ENCODE results near the gene CNTLN.
"Not testable (repeated sequence)": the region's sequence is repeated elsewhere in the genome, so short reads cannot be mapped to it uniquely, and the experiment has no call there.

Gene CNTLN

GRCh38 chr9:17339156-17339555 lies 204.3 kb downstream of the CNTLN start:
- Histone ChIP-seq H3K4me3 (replicated peaks; ENCODE audit: low read depth, low read length) (no peak overlapping the region), H3K27me3 (replicated peaks; ENCODE audit: control insufficient read depth, insufficient read depth, low read length) (no peaks in the 10 kb centered on the region), H3K36me3 (ENCODE audit: control insufficient read depth, insufficient read depth, low read length) (no peaks in the 10 kb centered on the region)
- no peak for TF ChIP-seq CTCF (IDR thresholded peaks at IDR 0.05; ENCODE audit: insufficient read depth, low read length, poor library complexity, severe bottlenecking)
- DNase-seq (ENCODE audit: extremely low read depth, insufficient read length) = no peak

GRCh38 chr9:17342696-17343095 lies 207.9 kb downstream of the CNTLN start:
- no peak for DNase-seq (ENCODE audit: extremely low read depth, insufficient read length)
- TF ChIP-seq CTCF (IDR thresholded peaks at IDR 0.05; ENCODE audit: insufficient read depth, low read length, poor library complexity, severe bottlenecking) = no peak
- H3K36me3 ChIP-seq (ENCODE audit: control insufficient read depth, insufficient read depth, low read length) = no peaks in the 10 kb centered on the region
- no peaks in the 10 kb centered on the region for H3K27me3 ChIP-seq (replicated peaks; ENCODE audit: control insufficient read depth, insufficient read depth, low read length)
- H3K4me3 ChIP-seq (replicated peaks; ENCODE audit: low read depth, low read length) = no peak overlapping the region

- no peak for TF ChIP-seq CTCF (IDR thresholded peaks at IDR 0.05; ENCODE audit: insufficient read depth, low read length, poor library complexity, severe bottlenecking)
- H3K36me3 ChIP-seq (ENCODE audit: control insufficient read depth, insufficient read depth, low read length) = no peaks in the 10 kb centered on the region
- H3K4me3 ChIP-seq (replicated peaks; ENCODE audit: low read depth, low read length) = no peak overlapping the region
- H3K27me3 ChIP-seq (replicated peaks; ENCODE audit: control insufficient read depth, insufficient read depth, low read length) = no peaks in the 10 kb centered on the region
- DNase-seq (ENCODE audit: extremely low read depth, insufficient read length) = no peak
These were observed 215.0 kb downstream of the CNTLN start for GRCh38 chr9:17349831-17350230.

GRCh38 chr9:17354006-17354405 lies 219.2 kb downstream of the CNTLN start:
- not testable (repeated sequence) for DNase-seq (ENCODE audit: extremely low read depth, insufficient read length); H3K4me3 ChIP-seq (replicated peaks; ENCODE audit: low read depth, low read length); H3K27me3 ChIP-seq (replicated peaks; ENCODE audit: control insufficient read depth, insufficient read depth, low read length); H3K36me3 ChIP-seq (ENCODE audit: control insufficient read depth, insufficient read depth, low read length)

- Histone ChIP-seq H3K36me3 (ENCODE audit: control insufficient read depth, insufficient read depth, low read length) (no peaks in the 10 kb centered on the region), H3K4me3 (replicated peaks; ENCODE audit: low read depth, low read length) (no peak overlapping the region), H3K27me3 (replicated peaks; ENCODE audit: control insufficient read depth, insufficient read depth, low read length) (no peaks in the 10 kb centered on the region)
- DNase-seq (ENCODE audit: extremely low read depth, insufficient read length) = no peak
- no peak for TF ChIP-seq CTCF (IDR thresholded peaks at IDR 0.05; ENCODE audit: insufficient read depth, low read length, poor library complexity, severe bottlenecking)
These were observed 226.5 kb downstream of the CNTLN start for GRCh38 chr9:17361378-17361777.

GRCh38 chr9:17367035-17367434 lies 232.2 kb downstream of the CNTLN start:
- no peak overlapping the region for H3K4me3 ChIP-seq (replicated peaks; ENCODE audit: low read depth, low read length)
- no peak for TF ChIP-seq CTCF (IDR thresholded peaks at IDR 0.05; ENCODE audit: insufficient read depth, low read length, poor library complexity, severe bottlenecking)
- H3K36me3 ChIP-seq (ENCODE audit: control insufficient read depth, insufficient read depth, low read length) = no peaks in the 10 kb centered on the region
- H3K27me3 ChIP-seq (replicated peaks; ENCODE audit: control insufficient read depth, insufficient read depth, low read length) = no peaks in the 10 kb centered on the region
- DNase-seq (ENCODE audit: extremely low read depth, insufficient read length) = no peak

Data from GM06990 (cell line).